Retinal pigment epithelial cell (primary cell): Measurements from ENCODE around the gene CARD9.

Source experiments
- DNase-seq: peaks from one replicate; pipeline ENCODE4 v3.0.0-alpha.2; 2010; ENCODE audit warnings: low read depth
- H3K4me3 ChIP-seq: 2 replicates; pipeline ENCODE4 v1.5.1; 2011; ENCODE audit warnings: mild to moderate bottlenecking, low read length, control low read depth, moderate library complexity
- CTCF ChIP-seq: conservative IDR thresholded peaks from 2 replicates; pipeline ENCODE4 v1.5.1; 2011; ENCODE audit warnings: low read depth, low read length, control low read depth, inconsistent platforms

CARD9 gene

GRCh38 chr9:136341042-136341655, 32.3 kb downstream of the CARD9 start:
- DNase-seq = no peak
- TF ChIP-seq CTCF = no peak
- no peak overlapping the region for H3K4me3 ChIP-seq

- DNase-seq = no peak
- no peak for TF ChIP-seq CTCF
These were observed 33.0 kb downstream of the CARD9 start for GRCh38 chr9:136340356-136341041.

GRCh38 chr9:136339958-136340310, 33.5 kb downstream of the CARD9 start:
- no peak overlapping the region for H3K4me3 ChIP-seq

More at GRCh38 chr9:136340356-136341041, 33.0 kb downstream of the CARD9 start:
- no peak overlapping the region for H3K4me3 ChIP-seq

GRCh38 chr9:136339173-136339957, 34.1 kb downstream of the CARD9 start:
- peak; percentile 47 for DNase-seq
- peak; percentile 100 for TF ChIP-seq CTCF
- H3K4me3 ChIP-seq = no peak overlapping the region

More at GRCh38 chr9:136339958-136340310, 33.5 kb downstream of the CARD9 start:
- no peak for DNase-seq
- no peak for TF ChIP-seq CTCF

GRCh38 chr9:136338511-136338910, 35.0 kb downstream of the CARD9 start:
- H3K4me3 ChIP-seq = no peak overlapping the region
- TF ChIP-seq CTCF = no peak
- no peak for DNase-seq

- H3K4me3 ChIP-seq = no peak overlapping the region
- no peak for TF ChIP-seq CTCF
- DNase-seq = no peak
These were observed 35.8 kb downstream of the CARD9 start for GRCh38 chr9:136337416-136338395.
